D721Med (cell line): ENCODE data around the gene SRBD1.

Experiments
- DNase-seq: peaks from one replicate; pipeline ENCODE4 v3.0.0; 2011; ENCODE audit warnings: low spot score; ENCODE audit not compliant: insufficient read length
- FAIRE-seq: peaks from 2 replicates; lab custom pipeline; 2011; peaks lifted over from hg19 to GRCh38; lab: Jason Lieb, UNC
- TF ChIP-seq, protein P1 (sequence below): IDR thresholded peaks from 2 replicates; pipeline ENCODE4 v1.5.1; 2012; ENCODE audit warnings: mild to moderate bottlenecking, control low read depth; ENCODE audit not compliant: insufficient read depth; ENCODE audit errors: missing control alignments

The SRBD1 gene

DNA sequence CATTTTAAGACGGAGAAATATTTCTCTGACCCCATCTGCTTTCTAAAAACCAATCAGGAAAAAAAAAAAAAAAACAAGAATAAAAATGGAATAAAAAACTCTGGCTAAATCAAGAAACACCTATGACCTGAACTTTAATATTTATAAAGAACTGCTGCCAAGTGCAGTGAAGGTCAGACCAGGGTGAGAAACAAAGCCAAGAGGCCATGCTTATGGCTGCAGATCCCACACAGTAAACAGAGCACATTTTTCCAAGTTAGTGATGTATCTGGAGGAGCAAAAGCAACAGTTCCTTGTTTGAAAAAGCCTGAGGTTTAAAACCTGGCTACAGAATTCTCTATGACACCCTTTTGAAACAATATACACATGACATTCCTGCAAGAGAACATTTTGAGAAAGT lies 242.3 kb downstream of the SRBD1 start:
- DNase-seq (no peak), FAIRE-seq (no peak)
- TF ChIP-seq, protein P1, sequence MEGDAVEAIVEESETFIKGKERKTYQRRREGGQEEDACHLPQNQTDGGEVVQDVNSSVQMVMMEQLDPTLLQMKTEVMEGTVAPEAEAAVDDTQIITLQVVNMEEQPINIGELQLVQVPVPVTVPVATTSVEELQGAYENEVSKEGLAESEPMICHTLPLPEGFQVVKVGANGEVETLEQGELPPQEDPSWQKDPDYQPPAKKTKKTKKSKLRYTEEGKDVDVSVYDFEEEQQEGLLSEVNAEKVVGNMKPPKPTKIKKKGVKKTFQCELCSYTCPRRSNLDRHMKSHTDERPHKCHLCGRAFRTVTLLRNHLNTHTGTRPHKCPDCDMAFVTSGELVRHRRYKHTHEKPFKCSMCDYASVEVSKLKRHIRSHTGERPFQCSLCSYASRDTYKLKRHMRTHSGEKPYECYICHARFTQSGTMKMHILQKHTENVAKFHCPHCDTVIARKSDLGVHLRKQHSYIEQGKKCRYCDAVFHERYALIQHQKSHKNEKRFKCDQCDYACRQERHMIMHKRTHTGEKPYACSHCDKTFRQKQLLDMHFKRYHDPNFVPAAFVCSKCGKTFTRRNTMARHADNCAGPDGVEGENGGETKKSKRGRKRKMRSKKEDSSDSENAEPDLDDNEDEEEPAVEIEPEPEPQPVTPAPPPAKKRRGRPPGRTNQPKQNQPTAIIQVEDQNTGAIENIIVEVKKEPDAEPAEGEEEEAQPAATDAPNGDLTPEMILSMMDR, result no peak

DNA sequence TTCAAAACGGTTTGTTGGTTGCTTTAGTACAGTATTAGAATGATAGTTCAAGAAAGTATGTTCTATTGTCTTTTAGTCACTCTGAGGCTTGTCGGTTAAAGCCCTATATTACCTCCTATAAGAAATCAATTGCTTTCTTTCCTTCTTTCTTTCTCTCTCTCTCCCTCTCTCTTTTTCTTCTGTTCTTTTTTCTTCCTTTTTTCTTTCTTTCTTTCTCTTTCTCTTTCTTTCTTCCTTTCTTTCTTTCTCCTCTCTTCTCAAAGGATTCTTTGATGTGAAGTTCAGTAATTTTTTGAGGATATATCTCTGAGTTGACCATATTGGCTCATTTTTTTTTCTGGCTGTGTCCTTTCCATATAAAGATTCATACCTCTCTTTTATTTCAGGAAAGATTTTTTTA lies 249.4 kb downstream of the SRBD1 start:
- DNase-seq (no peak), FAIRE-seq (no peak)
- TF ChIP-seq, protein P1, result no peak

- no peak for FAIRE-seq
- TF ChIP-seq, protein P1, result no peak
Observed at GRCh38 chr2:45354776-45355175, 256.3 kb downstream of the SRBD1 start.

GRCh38 chr2:45353879-45354278 lies 257.2 kb downstream of the SRBD1 start:
- no peak for FAIRE-seq
- no peak for DNase-seq
- TF ChIP-seq, protein P1, result no peak

More at GRCh38 chr2:45354776-45355175, 256.3 kb downstream of the SRBD1 start:
- no peak for DNase-seq

DNA sequence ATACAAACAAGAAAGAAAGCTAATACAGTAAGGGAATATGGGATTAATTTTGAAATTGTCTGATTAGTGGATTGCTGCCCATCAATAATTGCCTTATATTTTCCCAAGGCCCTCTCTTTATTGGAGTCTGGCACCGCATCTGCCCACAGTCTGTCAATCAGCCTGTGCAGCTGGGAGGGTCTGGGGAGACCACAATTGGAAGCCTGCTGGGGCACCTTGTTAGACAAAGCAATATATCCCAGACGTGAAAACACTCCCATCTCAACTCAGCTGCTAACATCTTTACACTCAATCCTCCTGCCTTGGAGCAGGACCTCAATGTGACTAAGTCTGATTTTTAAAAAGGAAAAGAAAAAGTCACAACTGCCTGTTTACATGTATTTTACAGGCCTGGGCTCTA lies 258.6 kb downstream of the SRBD1 start:
- TF ChIP-seq, protein P1, result no peak
- DNase-seq (no peak), FAIRE-seq (no peak)

- DNase-seq, result no peak
Observed at GRCh38 chr2:45345331-45346234, 265.5 kb downstream of the SRBD1 start.

More at GRCh38 chr2:45345331-45346234, 265.5 kb downstream of the SRBD1 start:
- FAIRE-seq, result no peak
- TF ChIP-seq, protein P1, result no peak
